Epidermal melanocyte (primary cell): Measurements from ENCODE around the gene INTS14.
"Not testable (repeated sequence)": the region's sequence is repeated elsewhere in the genome, so short reads cannot be mapped to it uniquely, and the experiment has no call there.

Experiments used
- DNase-seq: peaks from one replicate; pipeline ENCODE4 v3.0.0; 2011; ENCODE audit warnings: low spot score; ENCODE audit not compliant: insufficient read length

Gene INTS14

GRCh38 chr15:65631503-65631902, 20.6 kb upstream of the INTS14 start:
- no peak for DNase-seq

- DNase-seq = no peak
These were observed 19.8 kb upstream of the INTS14 start for GRCh38 chr15:65630760-65631159.

GRCh38 chr15:65629548-65629947, 18.6 kb upstream of the INTS14 start:
- no peak for DNase-seq

GRCh38 chr15:65626856-65627255, 15.9 kb upstream of the INTS14 start:
- DNase-seq = no peak

GRCh38 chr15:65623103-65623502, 12.2 kb upstream of the INTS14 start:
- DNase-seq = no peak

GRCh38 chr15:65621638-65622037, 10.7 kb upstream of the INTS14 start, which contains the start of gene SLC24A1:
Gene SLC24A1 (plus strand): TSS chr15:65621938. CDS start chr15:65624081, 2,143 bp downstream.
- no peak for DNase-seq

GRCh38 chr15:65620833-65621232, 9.9 kb upstream of the INTS14 start:
- no peak for DNase-seq

- no peak for DNase-seq
These were observed 8.8 kb upstream of the INTS14 start for GRCh38 chr15:65619626-65620290.

GRCh38 chr15:65618560-65619109, 7.7 kb upstream of the INTS14 start:
- DNase-seq = no peak

- not testable (repeated sequence) for DNase-seq
These were observed 5.0 kb upstream of the INTS14 start for GRCh38 chr15:65615887-65616286.

- no peak for DNase-seq
These were observed 2.2 kb upstream of the INTS14 start for GRCh38 chr15:65612949-65613744.

GRCh38 chr15:65612616-65612946, 1.6 kb upstream of the INTS14 start:
- DNase-seq = no peak

- no peak for DNase-seq
These were observed 1.1 kb upstream of the INTS14 start for GRCh38 chr15:65611888-65612615.

- DNase-seq = no peak
These were observed 7.4 kb downstream of the INTS14 start for GRCh38 chr15:65603559-65603958.

- DNase-seq = no peak
These were observed 7.8 kb downstream of the INTS14 start for GRCh38 chr15:65603134-65603533.

GRCh38 chr15:65599677-65600076, 11.3 kb downstream of the INTS14 start:
- DNase-seq = no peak

GRCh38 chr15:65598468-65598867, 12.5 kb downstream of the INTS14 start:
- DNase-seq = no peak

GRCh38 chr15:65595960-65596359, 15.0 kb downstream of the INTS14 start:
- peak; percentile 64 for DNase-seq

GRCh38 chr15:65587094-65587493, 23.8 kb downstream of the INTS14 start:
- DNase-seq = no peak

GRCh38 chr15:65584241-65584640, 26.7 kb downstream of the INTS14 start:
- DNase-seq = no peak

GRCh38 chr15:65583701-65584100, 27.2 kb downstream of the INTS14 start:
- peak; percentile 72 for DNase-seq

- no peak for DNase-seq
These were observed 30.6 kb downstream of the INTS14 start for GRCh38 chr15:65580287-65580686.
